K562 (cell line): ENCODE results near the gene RPTOR. TPM values are rescaled to one million over a fixed set of nuclear protein-coding genes. Genes with fewer than 3 reads are reported as not detected.

ENCODE experiments used
- MCM5 ChIP-seq: fragments of 450-650 bp; IDR thresholded peaks from 2 replicates; pipeline ENCODE4 v1.6.1; 2016; ENCODE audit warnings: low read depth
- MGA ChIP-seq: fragments of 450-650 bp; IDR thresholded peaks from 2 replicates; pipeline ENCODE4 v1.6.1; 2016; ENCODE audit warnings: mild to moderate bottlenecking, moderate library complexity
- NCOR1 ChIP-seq: fragments of 450-650 bp; IDR thresholded peaks from 2 replicates; pipeline ENCODE4 v1.6.1; 2016; ENCODE audit warnings: mild to moderate bottlenecking, moderate library complexity
- XRCC3 ChIP-seq: fragments of 450-650 bp; IDR thresholded peaks from 2 replicates; pipeline ENCODE4 v1.6.1; 2017; ENCODE audit warnings: mild to moderate bottlenecking, moderate library complexity
- ZNF174 ChIP-seq: fragments of 250-450 bp; sonication (Bioruptor Pico); IDR thresholded peaks from 2 replicates; pipeline ENCODE4 v1.4.0; 2020; ENCODE audit warnings: mild to moderate bottlenecking
- ZNF668 ChIP-seq: fragments of 250-450 bp; sonication (Bioruptor Pico); IDR thresholded peaks from 2 replicates; pipeline ENCODE4 v1.8.0; 2022; ENCODE audit warnings: mild to moderate bottlenecking, inconsistent platforms
- polyA plus RNA-seq, 8 experiments: library from polyadenylated mRNA; depleted of rRNA in 4 of 8; stranded (reverse) in 5 of 8; unstranded in 3 of 8; fragments of >200 nt; fragmentation: Nextera tagmentation in 2 of 8; fragmentation: Illumina TruSeq in 1 of 8; extraction: Ambion mirVana in 2 of 8; extraction: Trizol in 1 of 8; gene quantifications; 2 replicates each; pipeline versions ENCODE4 v1.2.1 to v1.2.3, GENCODE V29; 2011 to 2014; ENCODE audit warnings: inconsistent platforms in 1 of 8, missing spikeins in 1 of 8
- total RNA-seq, 7 experiments: library from RNA; depleted of rRNA in 6 of 7; stranded (reverse); fragments of >200 nt in 6 of 7; fragmentation: Illumina TruSeq in 2 of 7; extraction: Trizol in 2 of 7; gene quantifications; 2 replicates each; pipeline versions ENCODE4 v1.2.1 to v1.2.3, GENCODE V29; 2011 to 2021; ENCODE audit warnings: low replicate concordance in 1 of 7

Gene RPTOR
- total and polyA plus RNA-seq, 9 of the 15 experiments (the other 6 are each of a cell fraction or from before 2014, with no cell fraction given): 0.24 to 54.1 (median 10.2) TPM

DNA sequence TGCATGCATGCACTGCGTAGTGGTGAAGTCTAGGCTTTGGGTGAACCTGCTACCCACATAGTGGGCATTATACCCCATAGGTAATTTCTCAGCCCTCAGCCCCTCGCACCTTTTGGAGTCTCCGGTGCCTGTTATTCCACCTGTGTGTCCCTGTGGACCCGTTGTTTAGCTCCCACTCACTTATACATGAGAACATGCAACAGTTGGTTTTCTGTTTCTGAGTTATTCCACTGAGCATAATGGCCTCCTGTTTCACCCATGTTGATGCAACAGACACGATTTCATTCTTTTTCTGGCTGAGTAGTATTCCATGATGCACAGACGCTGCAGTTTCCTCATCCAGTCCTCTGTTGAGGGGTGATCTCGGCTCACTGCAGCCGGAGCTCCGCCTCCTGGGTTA, 305.5 kb downstream of the RPTOR start (continued):
- no peak for TF ChIP-seq MGA
- no peak for TF ChIP-seq ZNF174 (CRISPR knock-in tag)
- TF ChIP-seq XRCC3: no peak
- no peak for TF ChIP-seq ZNF668
- no peak for TF ChIP-seq MCM5
- no peak for TF ChIP-seq NCOR1
